GM23338 (cell line): ENCODE results near the gene OR9Q2. TPM values are rescaled to one million over a fixed set of nuclear protein-coding genes. Genes with fewer than 3 reads are reported as not detected.

Experiments used
- ATAC-seq: fragments of 200-7000 bp; cut with Tn5 transposase; 3 replicates; pipeline ENCODE4 v1.9.1; 2020
- DNase-seq: peaks from one replicate; pipeline ENCODE4 v3.0.0-alpha.2; 2015; ENCODE audit warnings: low spot score
- H2AFZ ChIP-seq: fragments of 200-600 bp; sonication (generic); 2 replicates; pipeline ENCODE4 v1.8.0; 2016; ENCODE audit warnings: antibody characterized with exemption, mild to moderate bottlenecking, moderate library complexity
- H3F3A ChIP-seq: fragments of 200-600 bp; sonication (generic); replicated peaks from 2 replicates; pipeline ENCODE4 v1.8.0; 2017; ENCODE audit warnings: antibody characterized with exemption, mixed run types, low read depth
- H3K27ac ChIP-seq: fragments of 200-600 bp; sonication (generic); 2 replicates; pipeline ENCODE4 v1.6.1; 2016; ENCODE audit warnings: low read depth
- H3K27me3 ChIP-seq: fragments of 200-600 bp; sonication (generic); 2 replicates; pipeline ENCODE4 v1.8.0; 2016; ENCODE audit warnings: mild to moderate bottlenecking, mixed run types, moderate library complexity; ENCODE audit not compliant: insufficient read depth
- H3K36me3 ChIP-seq: fragments of 200-600 bp; sonication (generic); 2 replicates; pipeline ENCODE4 v1.8.0; 2016; ENCODE audit warnings: mild to moderate bottlenecking; ENCODE audit not compliant: insufficient read depth
- H3K4me1 ChIP-seq: fragments of 200-600 bp; sonication (generic); 2 replicates; pipeline ENCODE4 v1.8.0; 2016; ENCODE audit warnings: mild to moderate bottlenecking, moderate library complexity; ENCODE audit not compliant: insufficient read depth
- H3K4me2 ChIP-seq: fragments of 200-600 bp; sonication (generic); 2 replicates; pipeline ENCODE4 v1.7.1; 2017; ENCODE audit warnings: mixed run types
- H3K4me3 ChIP-seq: fragments of 200-600 bp; sonication (generic); 2 replicates; pipeline ENCODE4 v1.6.1; 2016; ENCODE audit warnings: mixed run types
- H3K79me2 ChIP-seq: fragments of 200-600 bp; sonication (generic); replicated peaks from 2 replicates; pipeline ENCODE4 v1.8.0; 2017; ENCODE audit warnings: mild to moderate bottlenecking; ENCODE audit not compliant: insufficient read depth
- H3K9me2 ChIP-seq: fragments of 200-600 bp; sonication (generic); 2 replicates; pipeline ENCODE4 v1.8.0; 2017; ENCODE audit not compliant: insufficient read depth
- H4K20me1 ChIP-seq: fragments of 200-600 bp; sonication (generic); replicated peaks from 2 replicates; pipeline ENCODE4 v1.8.0; 2017; ENCODE audit warnings: mild to moderate bottlenecking; ENCODE audit not compliant: insufficient read depth
- H3K27ac Mint-ChIP-seq: 2 replicates; pipeline ENCODE4 v1.8.0; 2020; ENCODE audit warnings: inconsistent platforms, mild to moderate bottlenecking, moderate library complexity, mixed read lengths
- H3K27me3 Mint-ChIP-seq: 3 replicates; pipeline ENCODE4 v1.8.0; 2022; ENCODE audit warnings: low read depth, mild to moderate bottlenecking, moderate library complexity, mixed read lengths, inconsistent platforms; ENCODE audit not compliant: insufficient read depth, poor library complexity
- H3K36me3 Mint-ChIP-seq: 3 replicates; pipeline ENCODE4 v1.8.0; 2021; ENCODE audit warnings: low read depth, mild to moderate bottlenecking, inconsistent platforms, moderate library complexity, mixed read lengths
- H3K4me1 Mint-ChIP-seq: 3 replicates; pipeline ENCODE4 v1.8.0; 2020; ENCODE audit warnings: mild to moderate bottlenecking, inconsistent platforms, mixed read lengths
- H3K4me3 Mint-ChIP-seq: 3 replicates; pipeline ENCODE4 v1.8.0; 2021; ENCODE audit warnings: moderate library complexity, mild to moderate bottlenecking, inconsistent platforms, mixed read lengths
- H3K9me3 Mint-ChIP-seq: 3 replicates; pipeline ENCODE4 v1.8.0; 2020; ENCODE audit warnings: moderate library complexity, mild to moderate bottlenecking, inconsistent platforms, mixed read lengths
- ZNF114 ChIP-seq: fragments of 250-450 bp; sonication (Bioruptor Pico); IDR thresholded peaks from 2 replicates; pipeline ENCODE4 v1.5.0; 2020; ENCODE audit warnings: mild to moderate bottlenecking, moderate library complexity
- ZNF331 ChIP-seq: fragments of 250-450 bp; sonication (Bioruptor Pico); IDR thresholded peaks from 2 replicates; pipeline ENCODE4 v1.5.0; 2020; ENCODE audit warnings: low read depth, mild to moderate bottlenecking, moderate library complexity
- polyA plus RNA-seq: library from polyadenylated mRNA; unstranded; fragments of >200 nt; fragmentation: Nextera tagmentation; extraction: Ambion mirVana; gene quantifications from 2 replicates; pipeline ENCODE4 v1.2.1, GENCODE V29; 2016
- total RNA-seq: library from RNA; depleted of rRNA; stranded (reverse); fragments of >200 nt; shearing (Covaris generic); gene quantifications from 2 replicates; pipeline ENCODE4 v1.2.3, GENCODE V29; 2014
- TF ChIP-seq, protein P1 (sequence below): fragments of 250-450 bp; sonication (Bioruptor Pico); IDR thresholded peaks from 2 replicates; pipeline ENCODE4 v1.5.0; 2020; ENCODE audit warnings: mild to moderate bottlenecking, moderate library complexity
- TF ChIP-seq, protein P2 (sequence below): IDR thresholded peaks from one replicate; pipeline ENCODE4 v1.6.1; 2018; ENCODE audit warnings: antibody characterized with exemption; ENCODE audit not compliant: unreplicated experiment
- TF ChIP-seq, protein P3 (sequence below): IDR thresholded peaks from 2 replicates; pipeline ENCODE4 v1.6.1; 2016; ENCODE audit warnings: antibody characterized with exemption

Gene OR9Q2
- total and polyA plus RNA-seq, 2 experiments from 2014 or later: 0.17 TPM; not detected in 1

DNA sequence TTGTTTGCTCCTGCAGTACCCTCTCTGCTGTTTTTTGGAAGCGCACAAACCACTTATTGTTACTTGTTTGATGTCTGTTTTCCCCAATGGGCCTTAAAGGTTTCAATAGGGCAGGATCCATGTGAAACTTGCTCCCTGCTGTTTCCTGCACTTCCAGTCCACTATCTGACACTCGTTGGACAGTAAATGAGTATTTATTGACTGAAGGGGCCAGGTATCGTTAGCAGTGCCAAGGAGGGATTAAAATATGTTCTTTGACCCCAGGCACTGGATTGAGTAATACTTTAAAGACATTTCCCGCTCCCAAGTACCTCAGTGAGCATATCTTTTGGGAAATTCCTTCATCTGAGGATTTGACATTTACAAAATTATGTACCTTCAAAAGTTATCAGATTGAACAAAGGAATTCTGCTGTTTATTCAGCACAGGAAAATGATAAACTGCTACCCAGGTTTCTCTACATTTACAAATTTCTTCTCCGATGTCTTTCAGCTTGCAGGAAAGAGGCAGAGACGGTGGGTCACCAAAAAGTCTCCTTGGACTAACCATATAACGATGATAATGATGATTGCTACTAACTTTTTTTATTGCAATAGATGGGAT, 23.3 kb upstream of the OR9Q2 start:
- Mint-ChIP-seq H3K27me3 (peaks cover 4% of the 10 kb centered on the region), H3K4me1 (peaks cover 3% of the 10 kb centered on the region; the same call in 2 of the 3 replicates), H3K4me3 (no peak overlapping the region), H3K27ac (no peak overlapping the region), H3K36me3 (no peaks in the 10 kb centered on the region), H3K9me3 (no peaks in the 10 kb centered on the region)
- Histone ChIP-seq H3F3A (no peaks in the 10 kb centered on the region), H3K9me2 (peaks cover 6% of the 10 kb centered on the region; the same call in 1 of the 2 replicates), H3K36me3 (no peaks in the 10 kb centered on the region), H4K20me1 (no peaks in the 10 kb centered on the region), H2AFZ (no peak overlapping the region; the same call in 1 of the 2 replicates), H3K4me3 (no peak overlapping the region), H3K4me1 (no peaks in the 10 kb centered on the region), H3K4me2 (no peak overlapping the region), H3K27me3 (no peaks in the 10 kb centered on the region), H3K27ac (no peak overlapping the region), H3K79me2 (no peaks in the 10 kb centered on the region)
- TF ChIP-seq ZNF331 (CRISPR knock-in tag) (no peak), ZNF114 (CRISPR knock-in tag) (no peak)
- TF ChIP-seq, protein P1, sequence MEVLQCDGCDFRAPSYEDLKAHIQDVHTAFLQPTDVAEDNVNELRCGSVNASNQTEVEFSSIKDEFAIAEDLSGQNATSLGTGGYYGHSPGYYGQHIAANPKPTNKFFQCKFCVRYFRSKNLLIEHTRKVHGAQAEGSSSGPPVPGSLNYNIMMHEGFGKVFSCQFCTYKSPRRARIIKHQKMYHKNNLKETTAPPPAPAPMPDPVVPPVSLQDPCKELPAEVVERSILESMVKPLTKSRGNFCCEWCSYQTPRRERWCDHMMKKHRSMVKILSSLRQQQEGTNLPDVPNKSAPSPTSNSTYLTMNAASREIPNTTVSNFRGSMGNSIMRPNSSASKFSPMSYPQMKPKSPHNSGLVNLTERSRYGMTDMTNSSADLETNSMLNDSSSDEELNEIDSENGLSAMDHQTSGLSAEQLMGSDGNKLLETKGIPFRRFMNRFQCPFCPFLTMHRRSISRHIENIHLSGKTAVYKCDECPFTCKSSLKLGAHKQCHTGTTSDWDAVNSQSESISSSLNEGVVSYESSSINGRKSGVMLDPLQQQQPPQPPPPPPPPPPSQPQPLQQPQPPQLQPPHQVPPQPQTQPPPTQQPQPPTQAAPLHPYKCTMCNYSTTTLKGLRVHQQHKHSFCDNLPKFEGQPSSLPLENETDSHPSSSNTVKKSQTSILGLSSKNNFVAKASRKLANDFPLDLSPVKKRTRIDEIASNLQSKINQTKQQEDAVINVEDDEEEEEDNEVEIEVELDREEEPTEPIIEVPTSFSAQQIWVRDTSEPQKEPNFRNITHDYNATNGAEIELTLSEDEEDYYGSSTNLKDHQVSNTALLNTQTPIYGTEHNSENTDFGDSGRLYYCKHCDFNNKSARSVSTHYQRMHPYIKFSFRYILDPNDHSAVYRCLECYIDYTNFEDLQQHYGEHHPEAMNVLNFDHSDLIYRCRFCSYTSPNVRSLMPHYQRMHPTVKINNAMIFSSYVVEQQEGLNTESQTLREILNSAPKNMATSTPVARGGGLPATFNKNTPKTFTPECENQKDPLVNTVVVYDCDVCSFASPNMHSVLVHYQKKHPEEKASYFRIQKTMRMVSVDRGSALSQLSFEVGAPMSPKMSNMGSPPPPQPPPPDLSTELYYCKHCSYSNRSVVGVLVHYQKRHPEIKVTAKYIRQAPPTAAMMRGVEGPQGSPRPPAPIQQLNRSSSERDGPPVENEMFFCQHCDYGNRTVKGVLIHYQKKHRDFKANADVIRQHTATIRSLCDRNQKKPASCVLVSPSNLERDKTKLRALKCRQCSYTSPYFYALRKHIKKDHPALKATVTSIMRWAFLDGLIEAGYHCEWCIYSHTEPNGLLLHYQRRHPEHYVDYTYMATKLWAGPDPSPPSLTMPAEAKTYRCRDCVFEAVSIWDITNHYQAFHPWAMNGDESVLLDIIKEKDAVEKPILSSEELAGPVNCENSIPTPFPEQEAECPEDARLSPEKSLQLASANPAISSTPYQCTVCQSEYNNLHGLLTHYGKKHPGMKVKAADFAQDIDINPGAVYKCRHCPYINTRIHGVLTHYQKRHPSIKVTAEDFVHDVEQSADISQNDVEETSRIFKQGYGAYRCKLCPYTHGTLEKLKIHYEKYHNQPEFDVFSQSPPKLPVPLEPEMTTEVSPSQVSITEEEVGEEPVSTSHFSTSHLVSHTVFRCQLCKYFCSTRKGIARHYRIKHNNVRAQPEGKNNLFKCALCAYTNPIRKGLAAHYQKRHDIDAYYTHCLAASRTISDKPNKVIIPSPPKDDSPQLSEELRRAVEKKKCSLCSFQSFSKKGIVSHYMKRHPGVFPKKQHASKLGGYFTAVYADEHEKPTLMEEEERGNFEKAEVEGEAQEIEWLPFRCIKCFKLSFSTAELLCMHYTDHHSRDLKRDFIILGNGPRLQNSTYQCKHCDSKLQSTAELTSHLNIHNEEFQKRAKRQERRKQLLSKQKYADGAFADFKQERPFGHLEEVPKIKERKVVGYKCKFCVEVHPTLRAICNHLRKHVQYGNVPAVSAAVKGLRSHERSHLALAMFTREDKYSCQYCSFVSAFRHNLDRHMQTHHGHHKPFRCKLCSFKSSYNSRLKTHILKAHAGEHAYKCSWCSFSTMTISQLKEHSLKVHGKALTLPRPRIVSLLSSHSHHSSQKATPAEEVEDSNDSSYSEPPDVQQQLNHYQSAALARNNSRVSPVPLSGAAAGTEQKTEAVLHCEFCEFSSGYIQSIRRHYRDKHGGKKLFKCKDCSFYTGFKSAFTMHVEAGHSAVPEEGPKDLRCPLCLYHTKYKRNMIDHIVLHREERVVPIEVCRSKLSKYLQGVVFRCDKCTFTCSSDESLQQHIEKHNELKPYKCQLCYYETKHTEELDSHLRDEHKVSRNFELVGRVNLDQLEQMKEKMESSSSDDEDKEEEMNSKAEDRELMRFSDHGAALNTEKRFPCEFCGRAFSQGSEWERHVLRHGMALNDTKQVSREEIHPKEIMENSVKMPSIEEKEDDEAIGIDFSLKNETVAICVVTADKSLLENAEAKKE (CRISPR knock-in tag): no peak
- TF ChIP-seq, protein P2, sequence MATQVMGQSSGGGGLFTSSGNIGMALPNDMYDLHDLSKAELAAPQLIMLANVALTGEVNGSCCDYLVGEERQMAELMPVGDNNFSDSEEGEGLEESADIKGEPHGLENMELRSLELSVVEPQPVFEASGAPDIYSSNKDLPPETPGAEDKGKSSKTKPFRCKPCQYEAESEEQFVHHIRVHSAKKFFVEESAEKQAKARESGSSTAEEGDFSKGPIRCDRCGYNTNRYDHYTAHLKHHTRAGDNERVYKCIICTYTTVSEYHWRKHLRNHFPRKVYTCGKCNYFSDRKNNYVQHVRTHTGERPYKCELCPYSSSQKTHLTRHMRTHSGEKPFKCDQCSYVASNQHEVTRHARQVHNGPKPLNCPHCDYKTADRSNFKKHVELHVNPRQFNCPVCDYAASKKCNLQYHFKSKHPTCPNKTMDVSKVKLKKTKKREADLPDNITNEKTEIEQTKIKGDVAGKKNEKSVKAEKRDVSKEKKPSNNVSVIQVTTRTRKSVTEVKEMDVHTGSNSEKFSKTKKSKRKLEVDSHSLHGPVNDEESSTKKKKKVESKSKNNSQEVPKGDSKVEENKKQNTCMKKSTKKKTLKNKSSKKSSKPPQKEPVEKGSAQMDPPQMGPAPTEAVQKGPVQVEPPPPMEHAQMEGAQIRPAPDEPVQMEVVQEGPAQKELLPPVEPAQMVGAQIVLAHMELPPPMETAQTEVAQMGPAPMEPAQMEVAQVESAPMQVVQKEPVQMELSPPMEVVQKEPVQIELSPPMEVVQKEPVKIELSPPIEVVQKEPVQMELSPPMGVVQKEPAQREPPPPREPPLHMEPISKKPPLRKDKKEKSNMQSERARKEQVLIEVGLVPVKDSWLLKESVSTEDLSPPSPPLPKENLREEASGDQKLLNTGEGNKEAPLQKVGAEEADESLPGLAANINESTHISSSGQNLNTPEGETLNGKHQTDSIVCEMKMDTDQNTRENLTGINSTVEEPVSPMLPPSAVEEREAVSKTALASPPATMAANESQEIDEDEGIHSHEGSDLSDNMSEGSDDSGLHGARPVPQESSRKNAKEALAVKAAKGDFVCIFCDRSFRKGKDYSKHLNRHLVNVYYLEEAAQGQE: no peak
- TF ChIP-seq, protein P3, sequence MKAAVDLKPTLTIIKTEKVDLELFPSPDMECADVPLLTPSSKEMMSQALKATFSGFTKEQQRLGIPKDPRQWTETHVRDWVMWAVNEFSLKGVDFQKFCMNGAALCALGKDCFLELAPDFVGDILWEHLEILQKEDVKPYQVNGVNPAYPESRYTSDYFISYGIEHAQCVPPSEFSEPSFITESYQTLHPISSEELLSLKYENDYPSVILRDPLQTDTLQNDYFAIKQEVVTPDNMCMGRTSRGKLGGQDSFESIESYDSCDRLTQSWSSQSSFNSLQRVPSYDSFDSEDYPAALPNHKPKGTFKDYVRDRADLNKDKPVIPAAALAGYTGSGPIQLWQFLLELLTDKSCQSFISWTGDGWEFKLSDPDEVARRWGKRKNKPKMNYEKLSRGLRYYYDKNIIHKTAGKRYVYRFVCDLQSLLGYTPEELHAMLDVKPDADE: no peak
- ATAC-seq: no peak
- DNase-seq: no peak
